ENCODE results near the gene POLR2C.

Gene POLR2C

DNA sequence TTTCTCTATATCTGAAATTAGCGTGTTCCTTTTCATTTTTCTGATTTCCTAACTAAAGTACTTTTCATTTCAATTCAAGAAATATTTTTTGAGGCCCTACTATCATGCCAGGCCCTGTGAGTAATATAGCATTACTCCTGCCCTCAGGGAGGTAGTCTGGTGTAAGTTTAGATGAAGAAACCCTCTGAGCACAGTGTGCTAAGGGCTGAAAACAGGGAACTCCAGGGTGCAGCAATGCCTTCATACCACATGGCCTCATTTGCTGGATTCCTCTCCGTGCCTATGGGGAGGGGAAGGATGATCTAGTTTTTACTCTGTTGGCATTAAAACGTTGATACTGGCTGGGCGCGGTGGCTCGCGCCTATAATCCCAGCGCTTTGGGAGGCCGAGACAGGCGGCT lies 10.5 kb upstream of the POLR2C start:
- no peaks in the 10 kb centered on the region for H3K27me3 ChIP-seq (ENCODE audit: control insufficient read depth in 1 of 2, insufficient read depth in 2 of 2, low read length in 2 of 2)
- peaks cover 59% of the 10 kb centered on the region for H3K36me3 ChIP-seq (ENCODE audit: insufficient read depth, low read length)
- no peak overlapping the region for H3K9ac ChIP-seq (ENCODE audit: low read length)
- H3K9me3 ChIP-seq (ENCODE audit: low read length), result no peaks in the 10 kb centered on the region
- peaks cover 15% of the 10 kb centered on the region for H3K4me1 ChIP-seq (ENCODE audit: insufficient read depth, low read length)
- H3K4me3 ChIP-seq (ENCODE audit: low read depth in 1 of 2, low read length in 2 of 2), result no peak overlapping the region
- H3K27ac ChIP-seq (ENCODE audit: low read depth, low read length), result no peak overlapping the region

DNA sequence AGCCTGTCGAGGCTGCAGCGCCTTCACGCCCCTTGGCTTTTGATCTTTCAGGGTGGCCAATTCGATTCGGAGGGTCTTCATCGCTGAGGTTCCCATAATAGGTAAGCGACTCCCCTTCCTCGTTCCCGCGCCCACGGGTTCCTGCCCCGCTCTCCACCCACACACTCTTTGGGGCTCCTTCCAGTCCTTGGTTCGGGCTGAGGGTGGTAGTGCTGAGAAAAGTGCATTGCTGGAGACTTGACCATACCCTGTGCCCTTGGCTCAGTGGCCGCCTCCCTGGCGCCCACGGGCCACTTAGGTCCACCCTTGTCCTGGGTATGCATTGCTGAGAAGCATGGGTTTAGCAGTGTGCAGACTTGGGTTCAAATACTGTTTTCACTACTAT lies 491 bp downstream of the POLR2C start:
- no peaks in the 10 kb centered on the region for H3K27me3 ChIP-seq (ENCODE audit: control insufficient read depth in 1 of 2, insufficient read depth in 2 of 2, low read length in 2 of 2)
- peak overlapping the region; percentile 74 for H3K9ac ChIP-seq (ENCODE audit: low read length)
- H3K27ac ChIP-seq (ENCODE audit: low read depth, low read length), result peak overlapping the region; percentile 74
- H3K4me1 ChIP-seq (ENCODE audit: insufficient read depth, low read length), result peaks cover 22% of the 10 kb centered on the region
- peak overlapping the region; percentile 81 to 82 for H3K4me3 ChIP-seq (ENCODE audit: low read depth in 1 of 2, low read length in 2 of 2)
- H3K9me3 ChIP-seq (ENCODE audit: low read length), result no peaks in the 10 kb centered on the region
- peaks cover 52% of the 10 kb centered on the region for H3K36me3 ChIP-seq (ENCODE audit: insufficient read depth, low read length)

DNA sequence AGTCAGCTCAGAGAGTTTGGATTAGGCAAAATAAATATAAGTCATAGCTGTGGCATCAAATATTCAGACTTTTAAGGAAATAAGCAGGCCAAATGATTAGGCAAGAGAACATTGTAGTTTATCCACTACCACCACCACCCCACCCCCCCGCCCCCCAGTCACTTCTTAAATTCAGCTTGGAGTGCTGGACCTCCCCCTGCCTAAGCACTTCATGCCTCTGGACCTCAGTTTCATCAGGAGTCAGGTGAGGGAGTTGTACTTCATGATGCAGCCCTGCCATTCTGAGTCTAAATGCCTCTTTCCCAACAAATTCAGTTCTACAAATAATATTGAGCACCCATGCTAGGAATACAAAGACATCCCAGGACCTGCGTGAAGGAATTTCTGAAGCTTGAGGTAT lies 2.0 kb downstream of the POLR2C start:
- Histone ChIP-seq H3K4me1 (ENCODE audit: insufficient read depth, low read length) (peaks cover 22% of the 10 kb centered on the region), H3K27me3 (ENCODE audit: control insufficient read depth in 1 of 2, insufficient read depth in 2 of 2, low read length in 2 of 2) (no peaks in the 10 kb centered on the region), H3K36me3 (ENCODE audit: insufficient read depth, low read length) (peaks cover 50% of the 10 kb centered on the region), H3K9me3 (ENCODE audit: low read length) (no peaks in the 10 kb centered on the region), H3K4me3 (ENCODE audit: low read depth in 1 of 2, low read length in 2 of 2) (no peak overlapping the region), H3K27ac (ENCODE audit: low read depth, low read length) (no peak overlapping the region), H3K9ac (ENCODE audit: low read length) (no peak overlapping the region)

DNA sequence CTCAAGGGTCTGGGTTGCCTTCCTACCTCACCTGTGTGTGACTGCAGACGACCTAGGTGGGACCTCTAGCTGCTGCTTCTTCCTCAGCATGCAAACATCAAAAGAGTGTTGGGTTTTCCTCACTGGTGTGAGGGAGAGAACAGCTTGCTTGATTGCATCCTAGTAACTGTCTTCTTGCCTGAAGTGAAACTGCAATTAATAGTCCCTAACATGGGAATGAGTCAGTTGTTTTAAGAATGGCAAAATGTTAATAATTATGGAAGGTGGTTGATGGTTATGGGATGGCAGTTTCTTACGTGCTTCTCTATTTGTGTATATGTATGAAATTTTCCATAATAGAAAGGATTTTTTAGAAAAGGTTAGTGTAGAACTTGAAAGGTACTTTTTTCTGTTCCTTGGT lies 5.9 kb downstream of the POLR2C start:
- Histone ChIP-seq H3K9me3 (ENCODE audit: low read length) (no peaks in the 10 kb centered on the region), H3K36me3 (ENCODE audit: insufficient read depth, low read length) (peaks cover 68% of the 10 kb centered on the region), H3K9ac (ENCODE audit: low read length) (no peak overlapping the region), H3K27ac (ENCODE audit: low read depth, low read length) (no peak overlapping the region), H3K4me1 (ENCODE audit: insufficient read depth, low read length) (peaks cover 25% of the 10 kb centered on the region), H3K4me3 (ENCODE audit: low read depth in 1 of 2, low read length in 2 of 2) (no peak overlapping the region), H3K27me3 (ENCODE audit: control insufficient read depth in 1 of 2, insufficient read depth in 2 of 2, low read length in 2 of 2) (no peaks in the 10 kb centered on the region)

DNA sequence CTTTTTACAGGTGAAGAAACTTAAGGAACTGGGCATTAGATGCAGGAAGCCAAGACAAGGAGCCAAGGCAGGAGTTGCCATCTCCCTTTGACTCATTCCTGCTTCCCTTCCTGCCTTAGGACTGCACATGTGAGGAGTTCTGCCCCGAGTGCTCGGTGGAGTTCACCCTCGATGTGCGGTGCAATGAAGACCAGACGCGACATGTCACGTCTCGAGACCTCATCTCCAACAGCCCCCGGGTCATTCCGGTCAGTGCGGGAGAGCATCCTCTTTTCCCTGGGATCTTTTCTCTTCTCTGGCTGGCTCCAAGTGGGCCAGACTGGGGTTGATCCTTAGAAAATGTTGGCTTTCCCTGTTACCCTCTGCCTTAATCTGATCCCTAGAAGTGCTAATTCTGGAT lies 6.6 kb downstream of the POLR2C start:
- Histone ChIP-seq H3K4me3 (ENCODE audit: low read depth in 1 of 2, low read length in 2 of 2) (no peak overlapping the region), H3K9me3 (ENCODE audit: low read length) (no peaks in the 10 kb centered on the region), H3K27me3 (ENCODE audit: control insufficient read depth in 1 of 2, insufficient read depth in 2 of 2, low read length in 2 of 2) (no peaks in the 10 kb centered on the region), H3K27ac (ENCODE audit: low read depth, low read length) (no peak overlapping the region), H3K9ac (ENCODE audit: low read length) (no peak overlapping the region), H3K36me3 (ENCODE audit: insufficient read depth, low read length) (peaks cover 74% of the 10 kb centered on the region), H3K4me1 (ENCODE audit: insufficient read depth, low read length) (peaks cover 18% of the 10 kb centered on the region)

DNA sequence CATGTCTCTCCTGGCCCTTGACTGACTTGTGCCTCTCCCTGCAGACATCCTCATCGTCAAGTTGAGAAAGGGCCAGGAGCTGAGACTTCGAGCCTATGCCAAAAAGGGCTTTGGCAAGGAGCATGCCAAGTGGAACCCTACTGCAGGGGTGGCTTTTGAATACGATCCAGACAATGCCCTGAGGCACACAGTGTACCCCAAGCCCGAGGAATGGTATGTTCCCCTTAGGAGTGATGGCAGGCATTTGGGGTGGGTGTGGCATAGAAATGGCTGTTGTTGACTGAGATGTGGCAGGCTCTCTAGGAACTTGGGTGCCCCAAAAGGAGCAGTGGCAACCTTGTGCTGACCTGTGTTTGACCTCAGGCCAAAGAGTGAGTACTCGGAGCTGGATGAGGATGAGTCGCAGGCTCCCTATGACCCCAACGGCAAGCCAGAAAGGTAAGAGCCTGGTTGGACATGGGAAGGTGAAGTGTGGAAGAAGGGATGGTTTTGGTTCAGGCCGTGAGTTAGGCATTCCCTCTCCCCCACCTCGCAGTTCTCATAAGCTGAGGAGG lies 7.5 kb downstream of the POLR2C start:
- Histone ChIP-seq H3K9ac (ENCODE audit: low read length) (no peak overlapping the region), H3K4me1 (ENCODE audit: insufficient read depth, low read length) (peaks cover 12% of the 10 kb centered on the region), H3K27me3 (ENCODE audit: control insufficient read depth in 1 of 2, insufficient read depth in 2 of 2, low read length in 2 of 2) (no peaks in the 10 kb centered on the region), H3K4me3 (ENCODE audit: low read depth in 1 of 2, low read length in 2 of 2) (no peak overlapping the region), H3K27ac (ENCODE audit: low read depth, low read length) (no peak overlapping the region), H3K9me3 (ENCODE audit: low read length) (no peaks in the 10 kb centered on the region), H3K36me3 (ENCODE audit: insufficient read depth, low read length) (peaks cover 79% of the 10 kb centered on the region)

DNA sequence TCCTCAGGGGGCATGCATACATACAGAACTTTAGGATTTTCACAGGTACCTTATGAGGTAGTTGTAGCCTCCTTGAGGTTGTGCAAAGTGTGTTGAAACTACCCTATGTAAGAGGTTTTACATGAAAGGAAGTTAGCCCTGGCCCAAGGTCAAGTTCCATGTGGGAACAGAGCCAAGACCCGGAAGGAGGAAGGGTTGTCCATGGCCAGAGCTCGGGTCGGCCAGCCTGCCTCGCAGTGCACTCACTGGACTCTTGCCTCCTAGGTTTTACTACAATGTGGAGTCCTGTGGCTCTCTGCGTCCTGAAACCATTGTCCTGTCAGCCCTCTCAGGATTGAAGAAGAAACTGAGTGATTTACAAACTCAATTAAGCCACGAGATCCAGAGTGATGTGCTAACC lies 8.2 kb downstream of the POLR2C start:
- Histone ChIP-seq H3K27me3 (ENCODE audit: control insufficient read depth in 1 of 2, insufficient read depth in 2 of 2, low read length in 2 of 2) (no peaks in the 10 kb centered on the region), H3K36me3 (ENCODE audit: insufficient read depth, low read length) (peaks cover 75% of the 10 kb centered on the region), H3K9ac (ENCODE audit: low read length) (no peak overlapping the region), H3K4me3 (ENCODE audit: low read depth in 1 of 2, low read length in 2 of 2) (no peak overlapping the region), H3K27ac (ENCODE audit: low read depth, low read length) (no peak overlapping the region), H3K9me3 (ENCODE audit: low read length) (no peaks in the 10 kb centered on the region), H3K4me1 (ENCODE audit: insufficient read depth, low read length) (peaks cover 7% of the 10 kb centered on the region)

DNA sequence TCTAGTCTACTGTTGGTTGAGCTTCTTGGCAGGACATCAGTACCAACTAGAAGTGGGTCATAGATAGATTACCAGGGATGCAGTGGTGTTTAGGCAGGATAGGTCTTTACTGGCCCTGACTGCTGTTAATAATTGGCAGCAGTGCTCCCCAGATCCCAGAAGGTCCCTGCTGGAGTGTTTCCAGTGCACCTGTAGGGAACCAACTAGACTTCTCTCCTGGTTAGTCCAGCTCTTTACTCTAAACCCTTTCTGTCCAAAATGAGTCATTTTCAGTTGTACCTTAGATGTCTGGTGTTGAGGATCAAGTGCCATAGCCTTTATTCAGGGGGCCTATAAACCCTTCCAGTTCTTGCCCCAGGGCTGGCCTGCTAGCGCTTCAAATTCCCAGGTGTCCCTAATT lies 8.7 kb downstream of the POLR2C start:
- no peak overlapping the region for H3K27ac ChIP-seq (ENCODE audit: low read depth, low read length)
- H3K4me1 ChIP-seq (ENCODE audit: insufficient read depth, low read length), result peaks cover 11% of the 10 kb centered on the region
- H3K36me3 ChIP-seq (ENCODE audit: insufficient read depth, low read length), result peaks cover 70% of the 10 kb centered on the region
- H3K9me3 ChIP-seq (ENCODE audit: low read length), result no peaks in the 10 kb centered on the region
- no peaks in the 10 kb centered on the region for H3K27me3 ChIP-seq (ENCODE audit: control insufficient read depth in 1 of 2, insufficient read depth in 2 of 2, low read length in 2 of 2)
- H3K4me3 ChIP-seq (ENCODE audit: low read depth in 1 of 2, low read length in 2 of 2), result no peak overlapping the region
- H3K9ac ChIP-seq (ENCODE audit: low read length), result no peak overlapping the region

DNA sequence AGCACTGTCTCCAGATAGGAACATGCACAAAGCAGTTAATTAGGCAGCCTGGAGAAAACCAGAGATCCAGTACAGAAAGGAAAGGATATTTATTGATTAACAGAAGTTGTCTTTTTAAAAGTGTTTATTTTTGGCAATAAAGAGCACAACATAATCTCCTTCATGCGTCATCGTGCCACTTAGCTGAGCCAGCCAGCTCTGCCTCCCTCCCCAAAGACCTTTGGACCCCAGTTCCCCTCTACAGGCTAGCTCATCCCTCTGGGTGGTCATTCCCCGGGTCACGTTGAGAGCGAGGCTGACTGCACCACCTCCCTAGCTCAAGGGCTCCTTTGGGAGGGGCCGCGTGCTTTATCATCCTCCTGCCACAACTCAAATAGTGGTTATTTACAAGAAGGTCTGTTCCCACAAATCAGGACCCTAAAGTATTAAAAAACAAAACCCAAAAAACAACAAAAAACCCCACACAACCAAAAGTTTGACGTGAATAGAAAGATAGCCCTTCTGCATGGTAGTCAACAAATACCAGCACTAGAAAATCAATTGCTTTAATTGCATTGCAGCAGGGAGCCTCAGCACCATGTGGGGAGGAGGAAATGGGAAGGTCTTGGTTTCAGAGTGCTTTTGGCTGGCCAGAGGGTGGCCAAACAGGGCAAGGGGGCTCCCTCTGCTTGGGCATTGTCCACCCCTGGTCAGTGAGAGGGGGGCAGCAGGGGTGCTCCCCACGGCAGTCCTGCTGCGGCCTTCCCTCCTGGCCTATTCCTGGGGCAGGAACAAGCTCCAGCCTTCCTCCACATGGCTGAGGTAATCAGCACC lies 9.6 kb downstream of the POLR2C start:
- no peaks in the 10 kb centered on the region for H3K9me3 ChIP-seq (ENCODE audit: low read length)
- H3K27me3 ChIP-seq (ENCODE audit: control insufficient read depth in 1 of 2, insufficient read depth in 2 of 2, low read length in 2 of 2), result no peaks in the 10 kb centered on the region
- peaks cover 62% of the 10 kb centered on the region for H3K36me3 ChIP-seq (ENCODE audit: insufficient read depth, low read length)
- H3K9ac ChIP-seq (ENCODE audit: low read length), result no peak overlapping the region
- H3K4me3 ChIP-seq (ENCODE audit: low read depth in 1 of 2, low read length in 2 of 2), result no peak overlapping the region
- H3K4me1 ChIP-seq (ENCODE audit: insufficient read depth, low read length), result peaks cover 11% of the 10 kb centered on the region
- H3K27ac ChIP-seq (ENCODE audit: low read depth, low read length), result no peak overlapping the region

DNA sequence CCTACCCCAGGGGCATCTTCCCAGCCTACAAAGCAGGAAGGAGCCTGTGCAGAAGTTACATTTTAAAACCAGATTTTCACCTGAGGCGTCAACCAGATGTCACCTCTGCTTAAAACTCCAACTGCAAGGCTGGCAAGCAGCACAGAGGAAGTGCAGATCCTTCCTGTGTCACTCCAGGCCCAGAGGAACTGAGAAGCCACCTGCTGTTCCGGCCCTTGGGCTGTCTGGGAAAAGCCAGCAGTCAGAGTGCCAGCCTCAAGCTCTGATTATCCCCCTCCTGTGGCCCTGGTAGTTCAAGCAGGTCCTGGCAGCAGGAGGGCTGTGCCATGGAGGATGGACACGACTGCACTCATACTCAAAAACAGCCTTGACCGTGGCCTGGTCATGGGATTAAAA lies 10.2 kb downstream of the POLR2C start:
- Histone ChIP-seq H3K9me3 (ENCODE audit: low read length) (no peaks in the 10 kb centered on the region), H3K36me3 (ENCODE audit: insufficient read depth, low read length) (peaks cover 62% of the 10 kb centered on the region), H3K4me1 (ENCODE audit: insufficient read depth, low read length) (peaks cover 11% of the 10 kb centered on the region), H3K27me3 (ENCODE audit: control insufficient read depth in 1 of 2, insufficient read depth in 2 of 2, low read length in 2 of 2) (no peaks in the 10 kb centered on the region), H3K27ac (ENCODE audit: low read depth, low read length) (no peak overlapping the region), H3K9ac (ENCODE audit: low read length) (no peak overlapping the region), H3K4me3 (ENCODE audit: low read depth in 1 of 2, low read length in 2 of 2) (no peak overlapping the region)

DNA sequence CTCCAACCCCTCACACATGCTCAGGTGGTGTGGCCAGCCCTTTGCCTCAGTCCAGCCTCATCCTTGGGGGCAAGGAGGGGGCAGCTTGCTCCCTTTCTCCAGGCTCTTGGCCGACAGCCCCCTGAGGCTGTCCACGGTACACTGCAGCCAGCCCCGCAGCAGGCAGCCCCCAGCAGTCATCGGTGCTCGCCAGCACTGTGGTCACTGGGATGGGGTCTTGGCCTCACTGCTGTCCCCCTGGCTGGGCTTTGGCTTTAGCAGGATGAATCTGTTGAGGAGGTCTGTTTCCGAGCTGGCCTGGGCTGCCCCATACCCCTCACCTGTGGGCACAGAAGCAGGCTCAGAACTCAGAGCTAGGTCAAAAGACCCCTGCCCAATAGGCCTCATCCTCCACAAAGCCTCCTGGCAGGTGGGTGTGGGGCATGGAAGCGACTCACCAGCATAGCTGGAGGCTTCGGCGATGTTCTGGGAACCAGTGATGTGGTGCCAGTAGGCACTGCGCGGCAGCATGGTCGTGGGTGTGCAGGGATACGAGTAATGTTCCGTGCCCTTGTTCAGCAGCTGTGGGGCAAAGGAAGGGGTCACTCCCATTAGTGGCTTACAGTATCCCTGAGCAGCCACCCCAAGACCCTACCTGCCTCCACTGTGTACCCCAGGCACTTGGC lies 10.8 kb downstream of the POLR2C start:
- H3K4me3 ChIP-seq (ENCODE audit: low read depth in 1 of 2, low read length in 2 of 2), result no peak overlapping the region
- H3K4me1 ChIP-seq (ENCODE audit: insufficient read depth, low read length), result peaks cover 11% of the 10 kb centered on the region
- peaks cover 62% of the 10 kb centered on the region for H3K36me3 ChIP-seq (ENCODE audit: insufficient read depth, low read length)
- no peaks in the 10 kb centered on the region for H3K27me3 ChIP-seq (ENCODE audit: control insufficient read depth in 1 of 2, insufficient read depth in 2 of 2, low read length in 2 of 2)
- no peak overlapping the region for H3K9ac ChIP-seq (ENCODE audit: low read length)
- no peak overlapping the region for H3K27ac ChIP-seq (ENCODE audit: low read depth, low read length)
- no peaks in the 10 kb centered on the region for H3K9me3 ChIP-seq (ENCODE audit: low read length)

All from muscle layer of colon (tissue), 2 donors.